TTC549 (cell line): ENCODE data around the gene SPTLC2.
"Not testable (repeated sequence)": the region's sequence is repeated elsewhere in the genome, so short reads cannot be mapped to it uniquely, and the experiment has no call there.

ENCODE experiments used
- FAIRE-seq: peaks from 2 replicates; lab custom pipeline; 2012; peaks lifted over from hg19 to GRCh38; lab: Jason Lieb, UNC

The SPTLC2 gene

GRCh38 chr14:77616454-77617229, at the start of gene SPTLC2:
SPTLC2 (minus strand) TSS chr14:77616637; CDS start chr14:77616579, 58 bp downstream.
- FAIRE-seq, result peak; percentile 98

- FAIRE-seq, result no peak
Observed at GRCh38 chr14:77663293-77663692, 46.9 kb upstream of the SPTLC2 start.

- FAIRE-seq, result not testable (repeated sequence)
Observed at GRCh38 chr14:77661562-77661961, 45.1 kb upstream of the SPTLC2 start.

- no peak for FAIRE-seq
Observed at GRCh38 chr14:77660754-77661153, 44.3 kb upstream of the SPTLC2 start.

GRCh38 chr14:77659831-77660230, 43.4 kb upstream of the SPTLC2 start:
- FAIRE-seq, result no peak

- no peak for FAIRE-seq
Observed at GRCh38 chr14:77657280-77657679, 40.8 kb upstream of the SPTLC2 start.

GRCh38 chr14:77654001-77654441, 37.6 kb upstream of the SPTLC2 start:
- FAIRE-seq, result no peak

GRCh38 chr14:77649326-77649725, 32.9 kb upstream of the SPTLC2 start:
- FAIRE-seq, result no peak

- no peak for FAIRE-seq
Observed at GRCh38 chr14:77648520-77649200, 32.2 kb upstream of the SPTLC2 start.

GRCh38 chr14:77647853-77648252, 31.4 kb upstream of the SPTLC2 start:
- no peak for FAIRE-seq

GRCh38 chr14:77646907-77647306, 30.5 kb upstream of the SPTLC2 start:
- FAIRE-seq, result no peak

GRCh38 chr14:77645520-77646230, 29.2 kb upstream of the SPTLC2 start:
- FAIRE-seq, result no peak

- FAIRE-seq, result no peak
Observed at GRCh38 chr14:77642407-77642806, 26.0 kb upstream of the SPTLC2 start.

- FAIRE-seq, result no peak
Observed at GRCh38 chr14:77641534-77642341, 25.3 kb upstream of the SPTLC2 start.

- FAIRE-seq, result no peak
Observed at GRCh38 chr14:77640756-77641533, 24.5 kb upstream of the SPTLC2 start.

GRCh38 chr14:77638771-77639171, 22.3 kb upstream of the SPTLC2 start:
- no peak for FAIRE-seq

- not testable (repeated sequence) for FAIRE-seq
Observed at GRCh38 chr14:77635869-77636268, 19.4 kb upstream of the SPTLC2 start.

GRCh38 chr14:77635466-77635865, 19.0 kb upstream of the SPTLC2 start:
- not testable (repeated sequence) for FAIRE-seq

- no peak for FAIRE-seq
Observed at GRCh38 chr14:77630111-77630510, 13.7 kb upstream of the SPTLC2 start.

- no peak for FAIRE-seq
Observed at GRCh38 chr14:77625360-77625759, 8.9 kb upstream of the SPTLC2 start.

- FAIRE-seq, result no peak
Observed at GRCh38 chr14:77623201-77623600, 6.8 kb upstream of the SPTLC2 start.
